Calu3 (cell line): Measurements from ENCODE around the gene ADARB1. TPM values are rescaled to one million over a fixed set of nuclear protein-coding genes. Genes with fewer than 3 reads are reported as not detected.

Experiments
- BruUV-seq: library from RNA; stranded (reverse); fragments of 400-500 nt; replicated peaks from 2 replicates; lab custom pipeline; 2021; lab: Mats Ljungman, UMichigan
- CTCF ChIA-PET: fragments of 300-600 bp; sonication (Branson Sonifier 250); formaldehyde crosslinking; loops from one replicate; lab custom pipeline; 2022; ENCODE audit warnings: antibody characterized with exemption; lab: Charles Lee
- DNase-seq: peaks from one replicate; pipeline ENCODE4 v3.0.0; 2022
- H3K27ac Mint-ChIP-seq: one replicate; pipeline ENCODE4 v1.8.0; 2022; ENCODE audit warnings: mixed read lengths; ENCODE audit not compliant: unreplicated experiment
- H3K27me3 Mint-ChIP-seq: one replicate; pipeline ENCODE4 v1.8.0; 2022; ENCODE audit warnings: mixed read lengths; ENCODE audit not compliant: unreplicated experiment
- H3K36me3 Mint-ChIP-seq: one replicate; pipeline ENCODE4 v1.8.0; 2022; ENCODE audit warnings: mild to moderate bottlenecking, moderate library complexity, mixed read lengths; ENCODE audit not compliant: insufficient read depth, unreplicated experiment
- H3K4me1 Mint-ChIP-seq: one replicate; pipeline ENCODE4 v1.8.0; 2022; ENCODE audit warnings: mild to moderate bottlenecking, low read depth, mixed read lengths; ENCODE audit not compliant: unreplicated experiment
- H3K4me3 Mint-ChIP-seq: one replicate; pipeline ENCODE4 v1.8.0; 2022; ENCODE audit warnings: mild to moderate bottlenecking, low read depth, moderate library complexity, mixed read lengths; ENCODE audit not compliant: unreplicated experiment
- H3K9me3 Mint-ChIP-seq: one replicate; pipeline ENCODE4 v1.8.0; 2022; ENCODE audit warnings: low read depth, mixed read lengths; ENCODE audit not compliant: unreplicated experiment
- CTCF ChIP-seq: fragments of 200-600 bp; IDR thresholded peaks from one replicate; pipeline ENCODE4 v1.8.0; 2022; ENCODE audit warnings: antibody characterized with exemption; ENCODE audit not compliant: unreplicated experiment
- intact Hi-C: fragments of 100-400 bp; cut with micrococcal nuclease; formaldehyde crosslinking; loops from one replicate; pipeline ENCODE4 v1.10.0; 2022; ENCODE audit not compliant: unreplicated experiment
- total RNA-seq: library from RNA; stranded (reverse); gene quantifications from 2 replicates; pipeline ENCODE4 v1.2.3, GENCODE V29; 2022

Gene ADARB1
- total RNA-seq, 1 experiment from 2014 or later: 2.8 TPM

- H3K4me1 Mint-ChIP-seq: no peaks in the 10 kb centered on the region
- intact Hi-C loops: no loop called here
- CTCF ChIA-PET: no interaction called here
- H3K4me3 Mint-ChIP-seq: no peak overlapping the region
- H3K9me3 Mint-ChIP-seq: no peaks in the 10 kb centered on the region
- peaks cover 44% of the 10 kb centered on the region for H3K27me3 Mint-ChIP-seq
- TF ChIP-seq CTCF: no peak
- no peaks in the 10 kb centered on the region for H3K36me3 Mint-ChIP-seq
- no TSS peak for BruUV-seq
- no peak for DNase-seq
- no peak overlapping the region for H3K27ac Mint-ChIP-seq
Measured at GRCh38 chr21:45210461-45210983, 136.1 kb downstream of the ADARB1 start.

- BruUV-seq: no TSS peak
- H3K27ac Mint-ChIP-seq: no peak overlapping the region
- peaks cover under 1% of the 10 kb centered on the region for H3K9me3 Mint-ChIP-seq
- no peak for TF ChIP-seq CTCF
- DNase-seq: no peak
- CTCF ChIA-PET: no interaction called here
- H3K36me3 Mint-ChIP-seq: no peaks in the 10 kb centered on the region
- no peak overlapping the region for H3K4me3 Mint-ChIP-seq
- no peaks in the 10 kb centered on the region for H3K4me1 Mint-ChIP-seq
- intact Hi-C loops: no loop called here
- peaks cover 47% of the 10 kb centered on the region for H3K27me3 Mint-ChIP-seq
Measured at GRCh38 chr21:45211661-45212060, 137.3 kb downstream of the ADARB1 start.

GRCh38 chr21:45213392-45213791, 139.0 kb downstream of the ADARB1 start:
- H3K9me3 Mint-ChIP-seq: peaks cover 11% of the 10 kb centered on the region
- H3K4me3 Mint-ChIP-seq: no peak overlapping the region
- CTCF ChIA-PET: no interaction called here
- peaks cover 49% of the 10 kb centered on the region for H3K27me3 Mint-ChIP-seq
- no peak for TF ChIP-seq CTCF
- no peak for DNase-seq
- H3K4me1 Mint-ChIP-seq: no peaks in the 10 kb centered on the region
- H3K36me3 Mint-ChIP-seq: no peaks in the 10 kb centered on the region
- no TSS peak for BruUV-seq
- intact Hi-C loops: no loop called here
- no peak overlapping the region for H3K27ac Mint-ChIP-seq

GRCh38 chr21:45215213-45215612, 140.8 kb downstream of the ADARB1 start:
- no peaks in the 10 kb centered on the region for H3K4me1 Mint-ChIP-seq
- CTCF ChIA-PET: no interaction called here
- no peak for DNase-seq
- BruUV-seq: no TSS peak
- peaks cover 11% of the 10 kb centered on the region for H3K9me3 Mint-ChIP-seq
- no peak overlapping the region for H3K4me3 Mint-ChIP-seq
- intact Hi-C loops: no loop called here
- no peak for TF ChIP-seq CTCF
- no peak overlapping the region for H3K27ac Mint-ChIP-seq
- peaks cover 38% of the 10 kb centered on the region for H3K27me3 Mint-ChIP-seq
- H3K36me3 Mint-ChIP-seq: no peaks in the 10 kb centered on the region
